Stimulated activated CD4-positive, alpha-beta T cell treated with anti-CD3 and anti-CD28 coated beads, Interleukin-4, amount 100 ng/mL, for 48 hours (primary cell): Measurements from ENCODE around the gene TSC1.
"Not testable (repeated sequence)": the region's sequence is repeated elsewhere in the genome, so short reads cannot be mapped to it uniquely, and the experiment has no call there.

Source experiments
- DNase-seq, 2 donors: peaks; one replicate each; pipeline ENCODE4 v3.0.0-alpha.2; 2020; ENCODE audit warnings: low read depth in 2 of 2

TSC1 gene

DNA sequence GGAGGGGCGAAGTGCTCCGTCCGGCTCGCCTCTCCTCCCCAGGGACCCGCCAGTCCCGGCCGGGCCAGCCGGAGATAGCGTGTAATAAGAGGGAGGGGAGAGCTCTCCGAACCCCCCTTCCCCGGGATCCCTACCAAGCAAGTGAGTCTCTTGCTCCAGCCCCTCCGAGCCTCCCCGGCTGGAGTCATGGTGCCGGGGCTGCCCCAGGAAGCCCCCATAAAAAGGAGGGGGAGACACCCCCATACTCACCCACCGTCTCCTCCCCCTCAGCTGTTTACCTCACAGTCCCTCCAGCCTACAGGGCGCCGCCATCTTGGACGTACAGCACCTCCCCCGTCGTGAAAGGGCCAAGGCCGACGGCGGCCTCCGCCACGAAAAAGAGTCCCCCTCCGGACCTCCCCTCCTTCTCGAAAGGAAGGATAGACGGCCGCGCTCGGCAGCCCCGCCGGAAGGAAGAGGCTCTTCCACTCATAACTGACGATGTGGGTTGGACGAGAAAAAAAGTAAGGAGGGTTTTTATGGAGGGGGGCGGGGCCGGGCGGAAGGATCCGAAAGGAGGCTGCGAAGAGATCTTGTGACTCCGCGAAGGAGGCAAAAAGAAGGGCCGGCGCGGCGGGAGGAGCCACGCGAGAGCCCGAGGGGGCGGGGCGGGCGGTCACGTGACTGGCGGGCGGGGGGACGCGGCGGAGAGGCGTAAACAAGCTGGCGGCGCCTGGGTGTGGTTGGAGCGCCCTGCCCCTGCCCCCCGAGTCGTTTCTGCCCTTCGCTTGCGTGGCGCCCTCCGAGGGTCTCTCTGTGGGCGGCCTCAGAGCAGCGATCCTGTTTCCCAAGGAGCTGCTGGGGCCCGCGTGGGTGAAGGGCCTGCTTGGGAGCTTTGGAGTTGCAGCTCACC is at the start of gene TSC1:
Gene TSC1 (minus strand): TSS at position 323 of the 892 bp plus-strand sequence. CDS start 15,744 bp downstream, outside the sequence.
- DNase-seq = peak; percentile 97 to 99

DNA sequence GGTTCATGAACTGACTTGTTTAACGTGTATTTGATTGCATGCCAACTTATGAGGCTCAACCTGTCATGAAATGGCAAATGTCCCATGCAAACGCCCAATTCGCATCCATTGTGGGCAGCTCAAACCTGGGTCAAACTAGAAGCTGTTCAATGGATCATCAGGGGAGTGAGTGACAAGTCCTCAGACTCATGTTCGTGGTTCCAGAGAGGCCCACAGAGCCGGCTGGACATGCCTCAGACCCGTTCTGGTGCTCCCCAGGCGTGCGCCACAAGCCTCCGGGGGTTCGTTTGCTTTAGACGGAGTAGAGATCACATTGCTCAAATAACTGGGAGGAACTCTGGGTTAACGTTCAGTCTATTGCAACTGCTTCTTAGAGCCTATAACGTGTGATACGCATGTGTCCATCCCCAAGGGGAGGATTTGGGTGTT is 49.1 kb upstream of the TSC1 start:
- no peak for DNase-seq

DNA sequence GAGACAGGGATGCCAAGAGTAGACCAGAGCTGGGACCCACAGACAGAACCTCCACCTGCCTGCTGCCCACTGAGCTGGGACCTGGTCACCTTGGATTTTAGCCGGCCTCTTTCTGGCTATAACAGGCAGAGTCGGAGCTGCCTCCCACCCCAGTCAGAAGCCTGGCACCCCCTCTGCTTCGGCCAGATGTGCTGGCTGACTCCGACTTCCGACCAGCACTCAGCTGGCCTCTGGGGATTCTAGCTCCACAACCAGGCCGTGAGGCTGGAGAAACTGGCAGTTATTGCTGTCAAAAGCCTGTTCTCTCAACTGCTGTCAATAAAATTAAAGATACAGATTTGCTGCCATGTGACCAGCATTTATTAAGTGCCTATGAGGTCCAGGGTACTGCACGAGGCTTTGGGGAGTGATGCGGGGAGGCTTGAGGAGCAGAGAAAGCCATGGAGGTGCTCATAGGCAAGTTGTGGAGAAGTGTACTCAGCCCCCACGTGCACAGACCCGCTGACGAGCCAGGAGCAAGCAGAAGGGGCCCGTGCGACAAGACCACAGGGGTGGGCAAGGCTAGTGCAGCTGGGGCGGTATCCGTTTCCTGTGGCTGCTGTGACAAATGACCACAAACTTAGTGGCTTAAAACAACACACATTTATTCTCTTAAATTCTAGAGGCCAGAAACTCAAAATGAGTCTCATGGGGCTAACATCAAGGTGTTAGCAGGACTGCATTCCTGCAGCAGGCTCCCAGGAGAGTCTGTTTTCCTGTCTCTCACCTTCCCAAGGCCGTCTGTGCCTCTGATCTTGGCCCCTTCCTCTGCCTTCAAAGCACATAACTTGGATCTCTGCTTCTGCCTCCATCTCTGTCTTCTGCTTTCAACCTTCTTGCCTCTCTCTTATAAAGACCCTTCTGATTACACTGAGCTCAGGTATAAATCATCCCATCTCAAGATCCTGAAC is 47.2 kb upstream of the TSC1 start:
- no peak for DNase-seq

DNA sequence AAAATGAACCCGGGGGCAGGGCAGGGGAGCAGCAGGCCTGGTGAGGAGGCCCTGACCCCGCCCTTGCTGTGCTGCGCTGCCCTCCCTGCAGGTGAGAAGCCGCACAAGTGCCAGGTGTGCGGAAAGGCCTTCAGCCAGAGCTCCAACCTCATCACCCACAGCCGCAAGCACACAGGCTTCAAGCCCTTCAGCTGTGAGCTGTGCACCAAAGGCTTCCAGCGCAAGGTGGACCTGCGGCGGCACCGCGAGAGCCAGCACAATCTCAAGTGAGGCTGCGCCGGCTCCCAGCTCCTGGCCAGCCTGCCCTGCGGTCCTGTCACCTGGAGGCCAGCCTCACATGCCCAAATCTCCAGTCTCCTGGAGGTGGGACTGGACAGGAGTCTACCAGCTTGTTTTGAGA is 46.4 kb upstream of the TSC1 start:
- DNase-seq = no peak

- DNase-seq = not testable (repeated sequence)
These were observed 45.7 kb upstream of the TSC1 start for GRCh38 chr9:132989998-132990557.

DNA sequence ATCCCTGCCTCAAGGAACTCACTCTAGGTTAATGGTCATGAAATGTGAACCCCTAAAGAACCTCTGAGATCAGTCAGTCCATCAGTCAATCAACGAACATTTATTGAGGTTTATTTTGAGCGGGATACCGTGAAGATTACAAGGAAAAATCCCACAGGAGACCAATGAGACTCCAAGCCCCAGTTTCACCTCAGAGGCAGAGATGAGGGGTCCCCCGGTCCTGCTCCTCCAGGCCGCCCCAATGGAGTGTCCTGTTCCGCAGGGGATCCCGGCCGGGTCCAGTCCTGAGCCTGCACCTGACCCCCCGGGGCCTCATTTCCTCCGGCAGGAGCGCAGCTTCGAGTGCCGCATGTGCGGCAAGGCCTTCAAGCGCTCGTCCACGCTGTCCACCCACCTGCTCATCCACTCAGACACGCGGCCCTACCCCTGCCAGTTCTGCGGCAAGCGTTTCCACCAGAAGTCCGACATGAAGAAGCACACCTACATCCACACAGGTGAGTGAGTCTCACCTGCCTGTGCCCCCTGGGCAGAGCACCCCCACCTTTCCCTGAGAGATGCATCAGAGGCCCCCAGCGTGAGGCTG is 45.1 kb upstream of the TSC1 start:
- DNase-seq = no peak

GRCh38 chr9:132989014-132989310 is 44.5 kb upstream of the TSC1 start:
- DNase-seq = no peak

DNA sequence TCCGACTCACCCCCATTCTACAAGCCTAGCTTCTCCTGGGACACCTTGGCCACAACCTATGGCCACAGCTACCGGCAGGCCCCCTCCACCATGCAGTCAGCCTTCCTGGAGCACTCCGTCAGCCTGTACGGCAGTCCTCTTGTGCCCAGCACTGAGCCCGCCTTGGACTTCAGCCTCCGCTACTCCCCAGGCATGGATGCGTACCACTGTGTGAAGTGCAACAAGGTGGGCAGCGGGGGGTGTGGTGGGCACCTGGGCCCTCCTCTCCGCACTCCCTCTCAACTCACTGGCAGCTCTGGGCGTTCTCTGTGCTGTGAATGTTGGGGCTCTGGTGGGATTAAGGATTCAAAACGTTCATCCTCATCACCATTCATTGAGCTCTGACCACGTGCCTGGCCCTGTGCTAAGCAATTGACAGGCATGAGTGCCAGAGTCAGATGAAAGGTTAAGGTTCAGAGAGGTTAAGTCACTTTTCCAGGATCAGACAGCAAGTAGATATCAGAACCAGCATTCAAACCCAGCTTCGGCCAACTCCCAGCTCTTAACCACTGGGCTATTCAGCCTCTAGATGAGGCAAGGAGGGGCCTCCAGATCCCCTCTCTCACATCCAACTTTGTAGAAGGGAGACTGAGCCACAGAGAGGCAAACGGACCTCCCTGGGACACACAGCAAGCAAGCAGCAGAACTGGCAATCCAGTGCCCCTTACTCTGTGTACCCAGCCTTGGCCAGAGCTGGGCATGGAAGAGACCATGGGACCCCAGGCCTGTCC is 44.0 kb upstream of the TSC1 start:
- DNase-seq = no peak

DNA sequence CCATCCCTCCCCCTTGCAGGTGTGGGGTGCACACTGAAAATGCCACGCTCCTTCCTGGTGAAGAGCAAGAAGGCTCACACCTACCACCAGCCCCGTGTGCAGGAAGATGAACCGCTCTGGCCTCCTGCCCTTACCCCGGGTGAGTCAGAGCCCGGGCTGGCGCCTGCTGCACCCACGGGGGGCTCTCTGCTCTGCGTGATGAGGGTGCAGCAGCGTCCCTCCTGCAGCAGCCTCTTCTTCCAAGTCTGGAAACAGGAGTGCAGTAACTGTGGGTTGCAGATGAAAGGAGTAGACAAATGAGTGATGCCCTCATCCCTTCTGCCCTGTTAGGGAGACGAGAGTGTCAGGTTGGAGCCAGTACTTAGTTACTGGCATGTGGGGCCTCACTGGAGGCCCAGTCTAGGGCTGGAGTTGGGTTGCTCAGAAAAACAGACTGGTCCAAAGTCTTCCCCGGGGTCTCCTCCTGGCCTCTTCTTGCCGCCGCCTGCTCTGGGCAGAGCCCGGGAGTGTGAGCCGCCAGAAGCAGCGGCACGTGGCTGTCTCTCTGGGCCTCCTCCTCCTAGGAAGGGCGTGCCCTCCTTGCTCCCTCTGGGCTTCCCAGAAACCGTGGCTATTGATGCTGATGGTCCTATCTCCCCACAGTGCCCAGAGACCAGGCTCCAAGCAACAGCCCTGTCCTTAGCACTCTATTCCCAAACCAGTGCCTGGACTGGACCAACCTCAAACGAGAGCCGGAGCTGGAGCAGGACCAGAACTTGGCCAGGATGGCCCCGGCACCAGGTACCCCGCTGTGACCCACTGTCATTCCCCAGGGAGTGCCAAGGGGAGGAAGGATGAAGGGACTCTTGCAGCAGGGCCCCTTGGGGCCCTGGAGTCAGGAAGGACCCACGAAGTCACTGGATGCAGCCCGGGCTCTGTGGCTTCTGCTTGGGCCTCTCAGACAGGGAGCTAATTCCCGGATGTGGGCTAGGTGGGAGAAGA is 42.5 kb upstream of the TSC1 start:
- no peak for DNase-seq

GRCh38 chr9:132986114-132986513 is 41.7 kb upstream of the TSC1 start:
- no peak for DNase-seq

DNA sequence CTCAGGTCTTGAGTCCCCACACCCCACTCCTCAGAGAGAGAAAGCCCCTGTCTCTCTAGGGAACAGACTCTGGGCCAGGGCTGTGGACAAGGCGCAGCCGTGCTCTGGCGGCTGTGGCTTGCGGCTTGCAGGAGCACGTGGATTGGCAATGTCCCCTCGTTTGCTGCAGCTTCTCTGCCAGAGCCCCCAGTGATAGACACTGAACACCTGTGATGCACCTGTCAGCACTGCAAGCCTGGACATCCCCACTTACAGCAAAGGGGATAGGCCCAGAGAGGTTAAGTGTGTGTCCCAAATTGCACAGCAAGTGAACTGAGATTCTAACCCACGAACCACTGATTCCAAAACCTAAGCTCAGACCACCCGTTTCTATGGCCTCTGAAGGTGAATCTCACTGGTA is 41.1 kb upstream of the TSC1 start:
- DNase-seq = no peak

GRCh38 chr9:132985071-132985350 is 40.6 kb upstream of the TSC1 start:
- DNase-seq = no peak

GRCh38 chr9:132984202-132985070 is 40.0 kb upstream of the TSC1 start:
- no peak for DNase-seq

- no peak for DNase-seq
These were observed 39.2 kb upstream of the TSC1 start for GRCh38 chr9:132983491-132984201.

GRCh38 chr9:132982458-132982857 is 38.0 kb upstream of the TSC1 start:
- DNase-seq = no peak

- no peak for DNase-seq
These were observed 35.7 kb upstream of the TSC1 start for GRCh38 chr9:132980157-132980556.

DNA sequence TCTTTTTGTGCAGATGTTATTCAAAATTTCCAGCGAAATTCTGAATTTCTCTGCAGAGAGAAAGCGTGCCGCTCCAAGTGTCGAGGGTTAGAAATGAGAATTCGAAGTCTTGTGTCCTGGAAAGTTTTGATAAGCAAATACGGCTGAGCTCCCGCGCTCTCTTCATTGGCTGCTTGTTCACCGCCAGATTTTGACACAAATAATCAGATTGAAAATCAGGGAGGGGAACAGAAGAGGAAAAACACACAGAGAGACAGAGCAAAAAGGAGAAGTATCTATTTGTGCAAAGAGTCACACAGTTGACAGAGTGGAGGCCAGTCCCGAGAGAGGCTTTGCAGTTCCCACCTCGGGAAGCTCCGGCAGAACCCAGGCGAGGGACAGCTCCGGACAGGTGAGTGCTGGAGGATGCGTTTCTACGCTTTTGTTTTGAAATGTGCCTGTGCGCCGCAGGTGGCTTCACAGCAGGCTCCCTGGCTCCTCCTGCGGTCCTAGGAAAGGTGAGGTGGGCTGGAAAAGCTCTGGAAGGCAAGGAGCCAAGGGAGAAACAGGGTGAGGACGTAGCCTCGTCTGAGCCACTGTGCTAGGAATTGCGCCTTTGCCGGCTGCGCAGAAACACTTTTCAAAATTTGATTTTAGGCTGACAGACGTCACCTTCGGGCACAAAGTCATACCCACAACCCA is 34.2 kb upstream of the TSC1 start, which contains the start of gene GFI1B:
Gene GFI1B (plus strand): TSS at position 244 of the 681 bp plus-strand sequence. CDS start 7,985 bp downstream, outside the sequence.
- no peak for DNase-seq

- no peak for DNase-seq
These were observed 33.7 kb upstream of the TSC1 start for GRCh38 chr9:132978112-132978450.
